Chondrocyte (in vitro differentiated cells): ENCODE results near the gene MVP. TPM values are rescaled to one million over a fixed set of nuclear protein-coding genes. Genes with fewer than 3 reads are reported as not detected.
A peak's percentile ranks its signal among the peaks of the same experiment; 100 is the strongest.

Experiments
- DNase-seq: peaks from one replicate; pipeline ENCODE4 v3.0.0; 2021; ENCODE audit warnings: mixed read lengths, low spot score
- H3K27ac Mint-ChIP-seq: one replicate; pipeline ENCODE4 v1.8.0; 2021; ENCODE audit warnings: mild to moderate bottlenecking, moderate library complexity, mixed read lengths; ENCODE audit not compliant: unreplicated experiment
- H3K27me3 Mint-ChIP-seq: 2 replicates; pipeline ENCODE4 v1.8.0; 2021; ENCODE audit warnings: low read depth, mixed read lengths
- H3K36me3 Mint-ChIP-seq: 2 replicates; pipeline ENCODE4 v1.8.0; 2021; ENCODE audit warnings: low read depth, mixed read lengths
- H3K4me1 Mint-ChIP-seq: 2 replicates; pipeline ENCODE4 v1.8.0; 2021; ENCODE audit warnings: low read depth, mild to moderate bottlenecking, mixed read lengths
- H3K4me3 Mint-ChIP-seq: one replicate; pipeline ENCODE4 v1.8.0; 2021; ENCODE audit warnings: mild to moderate bottlenecking, moderate library complexity, mixed read lengths; ENCODE audit not compliant: unreplicated experiment
- H3K9me3 Mint-ChIP-seq: 2 replicates; pipeline ENCODE4 v1.8.0; 2021; ENCODE audit warnings: low read depth, mixed read lengths
- total RNA-seq: library from RNA; stranded (reverse); gene quantifications from 3 replicates; pipeline ENCODE4 v1.2.1, GENCODE V29; 2021
- TF ChIP-seq, protein P1 (sequence below): fragments of 200-600 bp; sonication (generic); IDR thresholded peaks from 2 replicates; pipeline ENCODE4 v1.5.0; 2021; ENCODE audit warnings: antibody characterized with exemption, mild to moderate bottlenecking, moderate library complexity

The MVP gene
- total RNA-seq, 1 donor from 2014 or later, result 101 TPM

DNA sequence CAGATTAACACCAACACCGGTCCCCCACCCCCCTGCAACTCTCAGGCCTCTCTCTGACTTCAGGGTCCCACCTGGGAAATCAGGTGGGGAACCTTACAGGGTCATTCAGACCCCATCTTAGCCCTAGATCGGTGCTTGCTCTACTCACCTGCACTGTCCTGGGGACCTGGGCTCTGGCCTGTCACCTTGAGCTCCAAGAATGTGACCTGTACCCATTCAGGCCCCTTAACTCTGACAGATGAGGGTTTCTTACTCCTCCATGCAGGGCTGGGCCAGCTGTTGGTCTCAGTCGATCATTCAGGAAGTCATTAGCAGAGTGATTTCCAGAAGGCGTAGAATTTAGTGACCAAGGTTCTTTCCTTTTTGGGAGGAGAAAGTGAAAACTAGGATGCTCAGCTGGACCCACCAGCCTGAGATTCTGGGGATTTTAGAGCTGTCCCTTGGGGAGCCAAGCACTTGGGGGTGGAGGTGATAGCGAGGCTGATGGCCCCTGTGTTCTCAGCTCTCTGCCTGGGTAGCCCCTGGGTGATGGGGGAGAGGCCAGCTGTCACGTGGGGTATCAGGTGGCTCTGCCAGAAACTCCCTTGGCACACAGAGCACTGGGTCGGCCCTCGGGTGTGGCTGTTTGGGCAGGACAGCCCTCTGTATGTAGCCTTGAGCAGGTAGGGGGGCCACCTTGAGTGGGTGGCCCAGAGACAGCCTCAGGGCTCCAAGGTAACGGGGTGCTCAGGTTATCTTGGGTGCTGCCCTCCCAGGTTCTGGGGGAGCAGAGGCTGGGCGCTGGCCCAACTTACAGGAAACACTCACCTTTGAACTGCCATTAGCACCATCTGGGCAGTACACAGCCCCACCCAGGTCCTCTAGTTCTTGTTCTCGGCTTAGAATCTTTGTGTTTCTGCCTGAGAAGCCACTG, 724 bp downstream of the MVP start:
- no peaks in the 10 kb centered on the region for H3K9me3 Mint-ChIP-seq
- TF ChIP-seq, protein P1, sequence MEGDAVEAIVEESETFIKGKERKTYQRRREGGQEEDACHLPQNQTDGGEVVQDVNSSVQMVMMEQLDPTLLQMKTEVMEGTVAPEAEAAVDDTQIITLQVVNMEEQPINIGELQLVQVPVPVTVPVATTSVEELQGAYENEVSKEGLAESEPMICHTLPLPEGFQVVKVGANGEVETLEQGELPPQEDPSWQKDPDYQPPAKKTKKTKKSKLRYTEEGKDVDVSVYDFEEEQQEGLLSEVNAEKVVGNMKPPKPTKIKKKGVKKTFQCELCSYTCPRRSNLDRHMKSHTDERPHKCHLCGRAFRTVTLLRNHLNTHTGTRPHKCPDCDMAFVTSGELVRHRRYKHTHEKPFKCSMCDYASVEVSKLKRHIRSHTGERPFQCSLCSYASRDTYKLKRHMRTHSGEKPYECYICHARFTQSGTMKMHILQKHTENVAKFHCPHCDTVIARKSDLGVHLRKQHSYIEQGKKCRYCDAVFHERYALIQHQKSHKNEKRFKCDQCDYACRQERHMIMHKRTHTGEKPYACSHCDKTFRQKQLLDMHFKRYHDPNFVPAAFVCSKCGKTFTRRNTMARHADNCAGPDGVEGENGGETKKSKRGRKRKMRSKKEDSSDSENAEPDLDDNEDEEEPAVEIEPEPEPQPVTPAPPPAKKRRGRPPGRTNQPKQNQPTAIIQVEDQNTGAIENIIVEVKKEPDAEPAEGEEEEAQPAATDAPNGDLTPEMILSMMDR, result no peak
- peak overlapping the region; percentile 93 for H3K27ac Mint-ChIP-seq
- peaks cover 76% of the 10 kb centered on the region for H3K4me1 Mint-ChIP-seq
- H3K27me3 Mint-ChIP-seq, result no peaks in the 10 kb centered on the region
- DNase-seq, result no peak
- peaks cover 11% of the 10 kb centered on the region for H3K36me3 Mint-ChIP-seq
- H3K4me3 Mint-ChIP-seq, result peak overlapping the region; percentile 92

- no peaks in the 10 kb centered on the region for H3K9me3 Mint-ChIP-seq
- DNase-seq, result no peak
- no peaks in the 10 kb centered on the region for H3K27me3 Mint-ChIP-seq
- peaks cover 75% of the 10 kb centered on the region for H3K4me1 Mint-ChIP-seq
- TF ChIP-seq, protein P1, result no peak
- H3K4me3 Mint-ChIP-seq, result peak overlapping the region; percentile 92
- peaks cover 11% of the 10 kb centered on the region for H3K36me3 Mint-ChIP-seq
- H3K27ac Mint-ChIP-seq, result peak overlapping the region; percentile 93
Observed at GRCh38 chr16:29821643-29822115, 1.4 kb downstream of the MVP start.

GRCh38 chr16:29824589-29825144, 4.4 kb downstream of the MVP start:
- Mint-ChIP-seq H3K4me3 (no peak overlapping the region), H3K36me3 (peaks cover under 1% of the 10 kb centered on the region)

GRCh38 chr16:29825145-29826044, 5.1 kb downstream of the MVP start:
- Mint-ChIP-seq H3K27me3 (no peaks in the 10 kb centered on the region), H3K4me1 (peaks cover 60% of the 10 kb centered on the region), H3K4me3 (no peak overlapping the region), H3K27ac (peak overlapping the region; percentile 81), H3K9me3 (no peaks in the 10 kb centered on the region), H3K36me3 (peaks cover 2% of the 10 kb centered on the region)
- TF ChIP-seq, protein P1, result no peak
- DNase-seq, result no peak

More at GRCh38 chr16:29824589-29825144, 4.4 kb downstream of the MVP start:
- Mint-ChIP-seq H3K27me3 (no peaks in the 10 kb centered on the region), H3K9me3 (no peaks in the 10 kb centered on the region), H3K27ac (peak overlapping the region; percentile 81), H3K4me1 (peaks cover 66% of the 10 kb centered on the region)
- TF ChIP-seq, protein P1, result no peak
- DNase-seq, result no peak

DNA sequence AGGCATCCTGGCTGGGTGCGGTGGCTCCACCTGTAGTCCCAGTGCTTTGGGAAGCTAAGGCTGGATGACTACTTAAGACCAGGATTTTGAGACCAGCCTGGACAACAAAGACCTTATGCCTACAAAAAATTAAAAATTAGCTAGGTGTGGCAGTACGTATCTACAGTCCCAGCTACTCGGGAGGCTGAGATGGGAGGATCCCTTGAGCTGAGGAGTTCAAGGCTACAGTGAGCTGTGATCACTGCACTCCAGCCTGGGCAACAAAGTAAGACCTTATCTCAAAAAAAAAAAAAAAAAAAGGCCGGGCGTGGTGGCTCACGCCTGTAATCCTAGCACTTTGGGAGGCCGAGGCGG, 6.1 kb downstream of the MVP start:
- Mint-ChIP-seq H3K27me3 (no peaks in the 10 kb centered on the region), H3K4me1 (peaks cover 51% of the 10 kb centered on the region)

More for the DNA sequence above, 6.1 kb downstream of the MVP start:
- Mint-ChIP-seq H3K27ac (no peak overlapping the region), H3K36me3 (peaks cover 3% of the 10 kb centered on the region), H3K9me3 (no peaks in the 10 kb centered on the region), H3K4me3 (no peak overlapping the region)
- no peak for DNase-seq
- TF ChIP-seq, protein P1, result no peak
